Activated CD4-positive, alpha-beta T cell treated with anti-CD3 and anti-CD28 coated beads, Interleukin-2, amount 50 U/mL, for 4 hours (primary cell): Measurements from ENCODE around the gene TRMT61B.

Source experiments
- DNase-seq, 2 experiments: peaks; one replicate each; pipeline ENCODE4 v3.0.0-alpha.2; 2020

The TRMT61B gene

GRCh38 chr2:28855193-28855592 is 14.9 kb downstream of the TRMT61B start:
- no peak for DNase-seq

- no peak for DNase-seq
Measured at GRCh38 chr2:28842042-28842441, 28.1 kb downstream of the TRMT61B start.

GRCh38 chr2:28838971-28839370 is 31.1 kb downstream of the TRMT61B start:
- DNase-seq: no peak

- DNase-seq: no peak
Measured at GRCh38 chr2:28835781-28836180, 34.3 kb downstream of the TRMT61B start.

GRCh38 chr2:28833740-28834470 is 36.2 kb downstream of the TRMT61B start:
- no peak for DNase-seq

GRCh38 chr2:28828382-28828781 is 41.7 kb downstream of the TRMT61B start:
- DNase-seq: no peak

GRCh38 chr2:28824870-28825269 is 45.2 kb downstream of the TRMT61B start:
- DNase-seq: no peak

- no peak for DNase-seq
Measured at GRCh38 chr2:28824207-28824606, 45.9 kb downstream of the TRMT61B start.

GRCh38 chr2:28822036-28822435 is 48.1 kb downstream of the TRMT61B start:
- no peak for DNase-seq

GRCh38 chr2:28821295-28821958 is 48.7 kb downstream of the TRMT61B start:
- peak; percentile 45 to 47 for DNase-seq

GRCh38 chr2:28818053-28818452 is 52.1 kb downstream of the TRMT61B start:
- no peak for DNase-seq

GRCh38 chr2:28810384-28811285 is 59.5 kb downstream of the TRMT61B start, which contains the start of gene SPDYA:
SPDYA (plus strand) TSS chr2:28810834; CDS start chr2:28816015, 5,181 bp downstream.
- peak; percentile 67 to 74 for DNase-seq

GRCh38 chr2:28809927-28810326 is 60.2 kb downstream of the TRMT61B start:
- DNase-seq: no peak

- no peak for DNase-seq
Measured at GRCh38 chr2:28802975-28803429, 67.1 kb downstream of the TRMT61B start.

- DNase-seq: no peak
Measured at GRCh38 chr2:28801726-28802125, 68.4 kb downstream of the TRMT61B start.
